GM13976 (cell line): ENCODE results near the gene NDUFA11.

Experiments used
- DNase-seq: peaks from one replicate; pipeline ENCODE4 v3.0.0; 2012; ENCODE audit warnings: low spot score
- in situ Hi-C: fragments of 300-500 bp; cut with MboI; formaldehyde crosslinking; loops from one replicate; pipeline ENCODE4 v1.12.0; 2022; ENCODE audit warnings: low sequenced_read_pairs, mixed read lengths, inconsistent platforms; ENCODE audit not compliant: unreplicated experiment
- TF ChIP-seq, protein P1 (sequence below): IDR thresholded peaks from 2 replicates; pipeline ENCODE4 v1.5.1; 2012; ENCODE audit warnings: borderline replicate concordance, mild to moderate bottlenecking; ENCODE audit not compliant: insufficient read depth; ENCODE audit errors: extremely low read depth, missing control alignments, control extremely low read depth

Gene NDUFA11

DNA sequence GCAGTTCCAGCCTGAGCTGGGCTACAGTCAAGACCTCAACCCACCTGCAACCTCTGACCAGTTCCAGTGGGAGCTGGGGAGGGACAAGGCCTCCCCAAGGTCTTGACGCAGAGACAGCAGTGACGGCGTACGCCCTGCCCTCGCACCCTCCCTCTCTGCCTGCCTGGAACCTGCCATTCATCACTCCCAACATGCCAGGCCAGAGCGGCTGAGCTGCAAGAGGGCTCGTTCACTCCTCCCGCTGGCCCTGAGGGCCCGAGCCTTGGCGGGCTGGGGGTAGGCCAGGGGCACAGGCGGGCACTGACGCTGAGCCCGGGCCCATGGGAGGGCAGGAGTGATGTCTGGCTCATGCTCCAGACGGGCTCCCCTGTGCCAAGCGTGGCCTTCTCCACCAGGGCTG, 8.2 kb downstream of the NDUFA11 start:
- DNase-seq = no peak
- TF ChIP-seq, protein P1, sequence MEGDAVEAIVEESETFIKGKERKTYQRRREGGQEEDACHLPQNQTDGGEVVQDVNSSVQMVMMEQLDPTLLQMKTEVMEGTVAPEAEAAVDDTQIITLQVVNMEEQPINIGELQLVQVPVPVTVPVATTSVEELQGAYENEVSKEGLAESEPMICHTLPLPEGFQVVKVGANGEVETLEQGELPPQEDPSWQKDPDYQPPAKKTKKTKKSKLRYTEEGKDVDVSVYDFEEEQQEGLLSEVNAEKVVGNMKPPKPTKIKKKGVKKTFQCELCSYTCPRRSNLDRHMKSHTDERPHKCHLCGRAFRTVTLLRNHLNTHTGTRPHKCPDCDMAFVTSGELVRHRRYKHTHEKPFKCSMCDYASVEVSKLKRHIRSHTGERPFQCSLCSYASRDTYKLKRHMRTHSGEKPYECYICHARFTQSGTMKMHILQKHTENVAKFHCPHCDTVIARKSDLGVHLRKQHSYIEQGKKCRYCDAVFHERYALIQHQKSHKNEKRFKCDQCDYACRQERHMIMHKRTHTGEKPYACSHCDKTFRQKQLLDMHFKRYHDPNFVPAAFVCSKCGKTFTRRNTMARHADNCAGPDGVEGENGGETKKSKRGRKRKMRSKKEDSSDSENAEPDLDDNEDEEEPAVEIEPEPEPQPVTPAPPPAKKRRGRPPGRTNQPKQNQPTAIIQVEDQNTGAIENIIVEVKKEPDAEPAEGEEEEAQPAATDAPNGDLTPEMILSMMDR = no peak
- in situ Hi-C loops = no loop called here

DNA sequence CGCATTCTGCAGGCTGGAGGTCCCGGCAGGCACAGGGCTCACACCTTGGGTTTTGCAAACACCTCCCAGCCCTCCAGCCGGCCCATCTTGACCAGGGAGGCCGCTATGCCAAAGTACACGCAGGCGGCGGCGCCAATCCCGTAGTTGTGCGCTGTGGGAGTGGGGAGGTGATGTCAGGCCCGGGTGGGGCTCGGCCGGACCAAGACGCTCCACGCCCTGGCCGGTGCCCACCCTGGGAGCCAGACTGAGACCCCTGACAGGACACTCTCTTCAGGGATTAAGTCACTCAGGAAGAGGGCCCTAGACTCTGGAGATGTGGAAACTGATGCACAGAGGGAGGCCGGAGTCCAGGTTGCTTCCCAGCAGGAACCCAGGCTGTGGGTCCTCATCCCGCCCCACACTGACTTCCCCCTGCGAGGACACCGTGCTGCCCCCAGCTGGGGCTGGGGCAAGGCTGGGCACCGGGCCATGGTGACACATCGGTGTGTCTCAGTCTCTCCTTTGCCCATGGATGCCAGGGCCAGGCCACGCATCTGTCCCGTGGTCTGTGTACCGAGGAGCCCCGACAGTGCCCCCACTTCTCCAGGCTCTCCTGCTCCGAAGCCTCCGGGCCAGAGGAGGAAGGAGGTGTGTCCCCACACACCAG, 8.8 kb downstream of the NDUFA11 start:
- TF ChIP-seq, protein P1 = no peak
- DNase-seq = no peak
- in situ Hi-C loops = no loop called here

DNA sequence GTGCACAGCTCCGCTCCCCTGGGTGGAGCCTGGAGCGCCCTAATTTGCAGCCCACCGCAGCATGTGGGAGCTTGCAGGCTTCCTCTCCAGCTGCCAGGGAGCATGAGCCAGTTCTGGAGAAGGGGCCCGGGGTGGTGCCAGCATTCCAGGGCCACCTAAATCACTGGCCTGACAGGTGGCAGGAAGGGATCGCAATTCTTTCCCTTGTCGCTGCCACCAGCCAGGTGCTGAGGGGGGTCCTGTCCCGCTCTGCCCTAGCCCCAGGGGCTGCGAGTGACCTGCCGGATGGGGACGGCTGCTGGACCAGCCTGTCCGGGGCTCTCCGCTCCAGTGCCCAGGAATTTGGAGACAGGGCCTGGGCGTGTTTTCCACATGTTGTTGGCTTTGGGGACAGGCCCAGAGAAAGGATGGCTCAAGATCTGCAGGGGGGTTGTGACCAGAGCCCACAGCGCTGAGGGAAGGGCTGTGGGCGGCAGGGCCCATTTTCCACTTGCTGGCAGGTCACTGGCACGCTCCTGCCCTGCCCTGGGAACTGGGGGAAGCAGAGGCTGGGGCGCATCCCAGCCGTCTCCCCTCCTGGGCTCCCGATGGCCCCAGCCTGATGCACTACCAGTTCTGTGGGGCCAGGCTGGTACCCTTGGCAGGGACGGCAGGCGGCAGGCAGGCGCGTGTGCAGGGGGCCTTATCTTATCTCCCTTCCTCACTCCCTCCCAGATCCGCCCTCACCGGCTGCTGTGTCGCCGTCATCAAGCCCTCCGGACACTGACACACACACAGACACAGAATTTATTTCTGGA, 9.5 kb downstream of the NDUFA11 start:
- in situ Hi-C loops = no loop called here
- DNase-seq = no peak
- TF ChIP-seq, protein P1 = no peak

DNA sequence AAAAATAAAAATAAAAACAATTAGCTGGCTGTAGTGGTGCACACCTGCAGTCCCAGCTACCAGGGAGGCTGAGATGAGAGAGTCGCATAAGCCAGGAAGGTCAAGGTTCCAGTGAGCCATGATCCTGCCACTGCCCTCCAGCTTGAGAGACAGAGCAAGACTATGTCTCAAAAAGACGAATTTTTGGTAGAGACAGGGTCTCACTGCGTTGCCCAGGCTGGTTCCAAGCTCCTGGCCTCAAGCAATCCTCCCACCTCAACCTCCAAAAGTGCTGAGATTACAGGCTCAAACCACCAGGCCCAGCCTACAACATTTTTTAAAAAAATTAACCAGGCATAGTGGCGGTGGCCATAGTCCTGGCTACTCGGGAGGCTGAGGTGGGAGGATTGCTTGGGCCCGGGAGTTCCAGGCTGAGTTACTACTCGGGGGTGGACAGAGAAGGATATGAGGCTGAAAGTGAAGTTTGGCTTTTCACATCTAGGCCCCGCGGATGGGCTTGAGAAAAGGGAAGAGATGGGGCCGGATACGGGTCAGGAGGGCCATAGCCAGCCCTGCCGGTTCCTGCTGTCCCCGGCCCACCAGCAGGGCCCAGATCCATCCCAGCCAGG, 10.2 kb downstream of the NDUFA11 start:
- no peak for DNase-seq
- TF ChIP-seq, protein P1 = no peak
- in situ Hi-C loops = no loop called here

DNA sequence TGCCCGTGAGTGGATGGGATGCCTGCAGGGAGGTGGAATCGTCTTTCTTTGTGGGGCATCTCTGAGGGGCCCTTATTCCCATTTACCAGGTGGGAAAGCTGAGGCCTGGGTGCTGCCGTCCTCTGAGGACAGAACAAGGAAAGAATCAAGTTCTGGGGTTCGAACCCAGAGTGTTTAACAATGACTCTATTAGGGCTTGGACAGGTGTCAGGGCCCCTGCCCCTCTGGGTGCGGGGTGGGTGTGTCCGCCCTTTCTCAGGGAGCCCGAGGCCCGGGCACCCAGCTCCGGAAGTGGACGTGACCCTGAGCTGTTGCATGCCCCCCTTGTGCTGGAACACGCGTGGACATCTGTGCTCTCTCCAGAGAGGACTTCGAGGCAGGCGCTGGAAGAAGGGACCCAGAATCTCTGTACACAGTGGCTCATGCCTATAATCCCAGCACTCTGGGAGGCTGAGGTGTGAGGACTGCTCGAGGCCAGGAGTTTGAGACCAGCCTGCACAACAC, 10.8 kb downstream of the NDUFA11 start:
- TF ChIP-seq, protein P1 = no peak
- no peak for DNase-seq
- in situ Hi-C loops = no loop called here

DNA sequence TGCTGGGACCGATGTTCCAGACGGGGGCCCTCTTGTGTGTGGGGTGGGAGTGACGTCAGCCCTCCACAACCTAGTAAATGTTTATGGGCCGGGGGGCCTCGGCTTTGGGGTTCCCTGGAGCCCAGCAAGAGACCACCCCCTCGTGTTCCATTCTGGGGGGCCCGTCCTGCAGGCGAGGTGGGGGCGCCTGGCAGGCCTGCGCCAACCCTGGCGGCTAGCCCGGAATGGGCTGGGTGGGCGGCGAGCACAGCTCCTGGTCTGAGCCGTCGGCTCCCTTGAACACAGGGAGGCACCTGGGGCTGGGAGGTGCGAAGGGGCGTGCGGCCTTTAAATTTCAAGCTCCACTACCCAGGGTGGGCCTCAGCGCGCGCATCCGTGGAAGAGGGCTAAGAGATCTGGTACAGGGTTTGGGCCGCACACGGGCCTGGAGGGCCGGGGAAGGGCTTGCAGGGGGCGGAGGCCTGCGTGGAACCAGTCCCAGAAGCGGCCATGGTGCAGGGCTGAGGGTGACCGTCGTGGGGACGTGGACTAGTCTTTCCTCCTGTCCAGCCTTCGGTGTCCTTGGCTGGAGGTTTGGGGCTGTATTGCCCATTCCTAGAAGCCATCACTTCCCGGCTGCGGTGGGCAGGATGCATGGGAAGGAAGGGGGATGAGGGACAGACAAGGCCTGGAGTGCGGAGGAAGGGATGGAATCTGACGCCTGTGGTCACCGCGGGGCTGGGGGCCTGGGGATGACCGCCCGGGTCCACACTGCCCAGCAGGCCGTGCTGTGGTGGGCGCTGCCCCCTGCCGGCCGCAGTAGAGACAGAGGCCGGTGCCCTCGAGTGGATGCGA, 11.4 kb downstream of the NDUFA11 start:
- in situ Hi-C loops = no loop called here
- DNase-seq = peak; percentile 62

More for the DNA sequence above, 11.4 kb downstream of the NDUFA11 start:
- TF ChIP-seq, protein P1 = peak; percentile 34
